GM12878 (cell line): Measurements from ENCODE around the gene RPL21. TPM values are rescaled to one million over a fixed set of nuclear protein-coding genes. Genes with fewer than 3 reads are reported as not detected.

Experiments
- ATAC-seq: fragments of 200-7000 bp; cut with Tn5 transposase; 3 replicates; pipeline ENCODE4 v1.9.1; 2020; ENCODE audit warnings: mild to moderate bottlenecking, moderate library complexity
- BruUV-seq: library from RNA; stranded (reverse); fragments of 400-500 nt; replicated peaks from 2 replicates; lab custom pipeline; 2021; lab: Mats Ljungman, UMichigan
- CTCF ChIA-PET: fragments of 300-600 bp; sonication (Branson Sonifier 250); formaldehyde crosslinking; extraction: SDS; loops from one replicate; lab custom pipeline; 2021; ENCODE audit warnings: inconsistent platforms; lab: Yijun Ruan, JAX
- POLR2A ChIA-PET: fragments of 350-600 bp; formaldehyde crosslinking; extraction: SDS; loops from one replicate; lab custom pipeline; 2021; ENCODE audit warnings: inconsistent platforms; lab: Charles Lee
- RAD21 ChIA-PET: fragments of 300-600 bp; sonication (Branson Sonifier 250); formaldehyde crosslinking; loops from one replicate; lab custom pipeline; 2023; ENCODE audit warnings: antibody characterized with exemption; ENCODE audit not compliant: unreplicated experiment; lab: Charles Lee
- SMC1A ChIA-PET: fragments of 300-600 bp; sonication (Branson Sonifier 250); formaldehyde crosslinking; loops from one replicate; lab custom pipeline; 2023; ENCODE audit not compliant: unreplicated experiment, uncharacterized antibody; lab: Charles Lee
- DNase-seq: peaks from one replicate; pipeline ENCODE4 v3.0.0-alpha.2; 2011; ENCODE audit warnings: low read depth, low spot score
- FAIRE-seq: peaks from 3 replicates; lab custom pipeline; 2011; peaks lifted over from hg19 to GRCh38; lab: Jason Lieb, UNC
- H2AFZ ChIP-seq: 2 replicates; pipeline ENCODE4 v1.6.0; 2011; ENCODE audit warnings: low read depth, low read length, control low read depth; ENCODE audit not compliant: control insufficient read depth
- H3K27ac ChIP-seq: 2 replicates; pipeline ENCODE4 v1.5.1; 2011; ENCODE audit warnings: control low read depth; ENCODE audit not compliant: control insufficient read depth, insufficient read depth
- H3K27me3 ChIP-seq, 2 experiments: replicated peaks in 1 of 2; 2 replicates each; pipeline versions ENCODE4 v1.6.0 to v1.6.1; 2011; ENCODE audit warnings: low read length in 1 of 2; ENCODE audit not compliant: control insufficient read depth in 2 of 2, insufficient read depth in 2 of 2
- H3K36me3 ChIP-seq, 2 experiments: 2 replicates each; pipeline ENCODE4 v1.5.1; 2011; ENCODE audit warnings: low read length in 1 of 2; ENCODE audit not compliant: control insufficient read depth in 2 of 2, insufficient read depth in 2 of 2
- H3K4me1 ChIP-seq: 2 replicates; pipeline ENCODE4 v1.6.1; 2011; ENCODE audit warnings: mild to moderate bottlenecking, low read length, moderate library complexity, mixed read lengths; ENCODE audit not compliant: control insufficient read depth, insufficient read depth
- H3K4me2 ChIP-seq: 2 replicates; pipeline ENCODE4 v1.6.0; 2011; ENCODE audit warnings: control low read depth; ENCODE audit not compliant: control insufficient read depth, insufficient read depth
- H3K4me3 ChIP-seq: fragments of 200-600 bp; sonication (generic); 2 replicates; pipeline ENCODE4 v1.5.1; 2016
- H3K79me2 ChIP-seq: 2 replicates; pipeline ENCODE4 v1.6.0; 2011; ENCODE audit warnings: low read length; ENCODE audit not compliant: control insufficient read depth, insufficient read depth
- H3K9ac ChIP-seq: 2 replicates; pipeline ENCODE4 v1.8.0; 2011; ENCODE audit warnings: low read length, control low read depth, mixed read lengths; ENCODE audit not compliant: control insufficient read depth, insufficient read depth
- H3K9me3 ChIP-seq: replicated peaks from 3 replicates; pipeline ENCODE4 v1.5.1; 2011; ENCODE audit warnings: mild to moderate bottlenecking, low read length; ENCODE audit not compliant: control insufficient read depth, insufficient read depth
- H4K20me1 ChIP-seq: 2 replicates; pipeline ENCODE4 v1.6.0; 2011; ENCODE audit not compliant: control insufficient read depth, insufficient read depth
- CEBPB ChIP-seq, 2 experiments: fragments of 150-350 bp in 1 of 2; IDR thresholded peaks; 2 replicates each; pipeline ENCODE4 v1.6.1; 2012 to 2014; ENCODE audit warnings: low read depth in 2 of 2, low read length in 2 of 2, borderline replicate concordance in 1 of 2, inconsistent platforms in 1 of 2
- MTA3 ChIP-seq: IDR thresholded peaks from 2 replicates; pipeline ENCODE4 v1.6.1; 2012; ENCODE audit warnings: low read length, inconsistent platforms, borderline replicate concordance
- POU2F2 ChIP-seq: IDR thresholded peaks from 3 replicates; pipeline ENCODE4 v1.6.1; 2011; ENCODE audit warnings: low read depth, mild to moderate bottlenecking, low read length, borderline replicate concordance
- RAD21 ChIP-seq: IDR thresholded peaks from 2 replicates; pipeline ENCODE4 v1.6.1; 2011; ENCODE audit warnings: mild to moderate bottlenecking, low read depth, low read length, moderate library complexity; ENCODE audit not compliant: insufficient read depth
- ZNF622 ChIP-seq: fragments of 450-650 bp; IDR thresholded peaks from 2 replicates; pipeline ENCODE4 v1.6.1; 2017; ENCODE audit warnings: mild to moderate bottlenecking, inconsistent platforms
- WGBS: methylation state at CpG from one replicate; pipeline ENCODE4 v1.1.6; 2016; ENCODE audit warnings: low lambda C conversion rate; ENCODE audit not compliant: insufficient replicate concordance, insufficient coverage; ENCODE audit errors: missing lambda C conversion rate; 5-methylcytosine and 5-hydroxymethylcytosine counted together
- in situ Hi-C: fragments of 300-500 bp; cut with MboI; formaldehyde crosslinking; loops from 9 replicates; pipeline ENCODE4 v1.14.3; 2018; ENCODE audit warnings: mixed read lengths
- intact Hi-C: fragments of 100-400 bp; cut with micrococcal nuclease; formaldehyde crosslinking; loops from one replicate; pipeline ENCODE4 v1.14.2; 2022; ENCODE audit not compliant: unreplicated experiment
- polyA plus RNA-seq, 11 experiments: library from polyadenylated mRNA; depleted of rRNA in 4 of 11; unstranded in 6 of 11; stranded (reverse) in 5 of 11; fragments of >200 nt; fragmentation: Nextera tagmentation in 4 of 11; fragmentation: Illumina TruSeq in 1 of 11; extraction: Ambion mirVana in 4 of 11; extraction: Trizol in 1 of 11; gene quantifications; 1 replicate in 1 of 11; 2 replicates in 10 of 11; pipeline versions ENCODE4 v1.2.1 to v1.2.3, GENCODE V29; 2011 to 2016; ENCODE audit warnings: inconsistent platforms in 2 of 11, missing spikeins in 2 of 11, low read depth in 1 of 11
- total RNA-seq, 4 experiments: library from RNA; depleted of rRNA in 3 of 4; stranded (reverse); fragments of >200 nt in 3 of 4; fragmentation: Illumina TruSeq in 1 of 4; extraction: Trizol in 1 of 4; gene quantifications; 2 replicates each; pipeline versions ENCODE4 v1.2.1 to v1.2.3, GENCODE V29; 2013 to 2021
- TF ChIP-seq, protein P1 (sequence below): IDR thresholded peaks from 2 replicates; pipeline ENCODE4 v1.6.1; 2012; ENCODE audit warnings: low read depth, low read length, improper control_type of control experiment
- TF ChIP-seq, protein P2 (sequence below): IDR thresholded peaks from 2 replicates; pipeline ENCODE4 v1.6.1; 2012; ENCODE audit warnings: low read depth, low read length, improper control_type of control experiment

RPL21 gene
- total and polyA plus RNA-seq, 10 of the 15 experiments (the other 5 are each of a cell fraction or from before 2014, with no cell fraction given) = 817 to 9,760 (median 1,698) TPM

DNA sequence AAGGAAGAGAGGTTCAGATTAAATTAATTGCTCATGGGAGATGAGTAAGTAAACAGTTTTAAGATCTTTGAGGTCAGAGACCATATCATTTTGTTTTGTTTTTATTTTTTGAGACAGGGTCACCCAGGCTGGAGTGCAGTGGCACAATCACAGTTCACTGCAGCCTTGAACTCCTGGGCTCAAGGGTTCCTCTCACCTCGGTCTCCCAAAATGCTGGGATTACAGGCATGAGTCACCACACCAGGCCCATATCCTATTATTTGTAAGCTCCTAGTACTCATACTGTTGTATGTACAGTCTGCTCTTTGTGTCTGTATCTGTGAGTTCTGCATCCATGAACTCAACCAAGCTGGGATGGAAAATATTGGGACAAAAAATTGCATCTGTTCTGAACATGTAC, 13.3 kb downstream of the RPL21 start:
- no peaks in the 10 kb centered on the region for H3K79me2 ChIP-seq
- ATAC-seq (no peak), DNase-seq (no peak), FAIRE-seq (no peak)
- in situ Hi-C loops = no loop called here
- no peak overlapping the region for H3K4me2 ChIP-seq
- peaks cover 3% of the 10 kb centered on the region in 2 experiments; a peak in 3 of 4 replicates for H3K36me3 ChIP-seq
- no TSS peak for BruUV-seq
- H3K9ac ChIP-seq = no peak overlapping the region
- no peak overlapping the region for H3K27ac ChIP-seq
- ChIA-PET SMC1A (interaction anchor here (1.3 kb wide), 1 partner anchor 15 kb away, joined by 4 read pairs; no protein-coding TSS in a partner anchor), RAD21 (no interaction called here), CTCF (no interaction called here), POLR2A (interaction anchor here (0.5 to 0.6 kb wide), 2 partner anchors 117 to 605 kb away, joined by 3 to 6 read pairs; no protein-coding TSS in a partner anchor)
- H3K4me3 ChIP-seq = no peak overlapping the region
- TF ChIP-seq POU2F2 (no peak), MTA3 (no peak), CEBPB (IDR thresholded peaks at IDR 0.05; ENCODE audit: borderline replicate concordance in 1 of 2, low read depth in 2 of 2, low read length in 2 of 2) (no peak), RAD21 (no peak), ZNF622 (no peak)
- TF ChIP-seq, protein P1, sequence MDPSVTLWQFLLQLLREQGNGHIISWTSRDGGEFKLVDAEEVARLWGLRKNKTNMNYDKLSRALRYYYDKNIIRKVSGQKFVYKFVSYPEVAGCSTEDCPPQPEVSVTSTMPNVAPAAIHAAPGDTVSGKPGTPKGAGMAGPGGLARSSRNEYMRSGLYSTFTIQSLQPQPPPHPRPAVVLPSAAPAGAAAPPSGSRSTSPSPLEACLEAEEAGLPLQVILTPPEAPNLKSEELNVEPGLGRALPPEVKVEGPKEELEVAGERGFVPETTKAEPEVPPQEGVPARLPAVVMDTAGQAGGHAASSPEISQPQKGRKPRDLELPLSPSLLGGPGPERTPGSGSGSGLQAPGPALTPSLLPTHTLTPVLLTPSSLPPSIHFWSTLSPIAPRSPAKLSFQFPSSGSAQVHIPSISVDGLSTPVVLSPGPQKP = no peak
- TF ChIP-seq, protein P2, sequence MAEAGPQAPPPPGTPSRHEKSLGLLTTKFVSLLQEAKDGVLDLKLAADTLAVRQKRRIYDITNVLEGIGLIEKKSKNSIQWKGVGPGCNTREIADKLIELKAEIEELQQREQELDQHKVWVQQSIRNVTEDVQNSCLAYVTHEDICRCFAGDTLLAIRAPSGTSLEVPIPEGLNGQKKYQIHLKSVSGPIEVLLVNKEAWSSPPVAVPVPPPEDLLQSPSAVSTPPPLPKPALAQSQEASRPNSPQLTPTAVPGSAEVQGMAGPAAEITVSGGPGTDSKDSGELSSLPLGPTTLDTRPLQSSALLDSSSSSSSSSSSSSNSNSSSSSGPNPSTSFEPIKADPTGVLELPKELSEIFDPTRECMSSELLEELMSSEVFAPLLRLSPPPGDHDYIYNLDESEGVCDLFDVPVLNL = no peak
- H3K4me1 ChIP-seq = no peaks in the 10 kb centered on the region
- no peak overlapping the region for H2AFZ ChIP-seq
- no peaks in the 10 kb centered on the region for H4K20me1 ChIP-seq
- 91% methylated on average over 1 of the region's 1 CpG for whole genome bisulfite sequencing
- H3K27me3 ChIP-seq = no peaks in the 10 kb centered on the region
- intact Hi-C loops = no loop called here
- no peaks in the 10 kb centered on the region for H3K9me3 ChIP-seq
